HepG2 (cell line): Measurements from ENCODE around the gene ZNF562. TPM values are rescaled to one million over a fixed set of nuclear protein-coding genes. Genes with fewer than 3 reads are reported as not detected.

Experiments used
- ATRX ChIP-seq: sonication (generic); formaldehyde crosslinking; IDR thresholded peaks from 2 replicates; pipeline ENCODE4 v1.4.0; 2020; ENCODE audit warnings: missing genetic modification reagents, borderline replicate concordance
- CBFB ChIP-seq: sonication (generic); formaldehyde crosslinking; IDR thresholded peaks from 2 replicates; pipeline ENCODE4 v1.4.0; 2020; ENCODE audit warnings: missing genetic modification reagents
- CSRNP1 ChIP-seq: sonication (generic); formaldehyde crosslinking; IDR thresholded peaks from 2 replicates; pipeline ENCODE4 v1.8.1; 2023; ENCODE audit warnings: mild to moderate bottlenecking, missing genetic modification reagents
- FOXJ3 ChIP-seq: sonication (generic); formaldehyde crosslinking; IDR thresholded peaks from 2 replicates; pipeline ENCODE4 v1.4.0; 2020; ENCODE audit warnings: missing genetic modification reagents, mild to moderate bottlenecking, borderline replicate concordance
- GLI4 ChIP-seq: sonication (generic); formaldehyde crosslinking; IDR thresholded peaks from 2 replicates; pipeline ENCODE4 v1.5.1; 2020; ENCODE audit warnings: missing genetic modification reagents, mild to moderate bottlenecking, moderate library complexity, borderline replicate concordance
- HMG20B ChIP-seq: conservative IDR thresholded peaks from 2 replicates; pipeline ENCODE4 v1.6.1; 2016; ENCODE audit warnings: missing genetic modification reagents, missing compliant biosample characterization
- MAFF ChIP-seq: IDR thresholded peaks from 2 replicates; pipeline ENCODE4 v1.6.1; 2011; ENCODE audit warnings: low read depth, low read length, improper control_type of control experiment
- NFE2 ChIP-seq: sonication (generic); formaldehyde crosslinking; IDR thresholded peaks from 2 replicates; pipeline ENCODE4 v1.4.0; 2020; ENCODE audit warnings: missing genetic modification reagents
- NFYB ChIP-seq: sonication (generic); formaldehyde crosslinking; IDR thresholded peaks from 2 replicates; pipeline ENCODE4 v1.4.0; 2020; ENCODE audit warnings: missing genetic modification reagents
- PAWR ChIP-seq: sonication (generic); formaldehyde crosslinking; IDR thresholded peaks from 2 replicates; pipeline ENCODE4 v1.4.0; 2020; ENCODE audit warnings: missing genetic modification reagents, mild to moderate bottlenecking, borderline replicate concordance
- PHF21A ChIP-seq: sonication (generic); formaldehyde crosslinking; IDR thresholded peaks from 2 replicates; pipeline ENCODE4 v1.5.0; 2020; ENCODE audit warnings: mild to moderate bottlenecking, missing genetic modification reagents
- PREB ChIP-seq: sonication (generic); formaldehyde crosslinking; IDR thresholded peaks from 2 replicates; pipeline ENCODE4 v1.4.0; 2020; ENCODE audit warnings: missing genetic modification reagents
- SMAD3 ChIP-seq: sonication (generic); formaldehyde crosslinking; IDR thresholded peaks from 2 replicates; pipeline ENCODE4 v1.4.0; 2020; ENCODE audit warnings: missing genetic modification reagents
- UBTF ChIP-seq: sonication (generic); formaldehyde crosslinking; IDR thresholded peaks from 2 replicates; pipeline ENCODE4 v1.4.0; 2020; ENCODE audit warnings: mild to moderate bottlenecking, missing genetic modification reagents
- ZNF263 ChIP-seq: sonication (generic); formaldehyde crosslinking; IDR thresholded peaks from 2 replicates; pipeline ENCODE4 v1.4.0; 2020; ENCODE audit warnings: missing genetic modification reagents
- ZNF329 ChIP-seq: sonication (generic); formaldehyde crosslinking; IDR thresholded peaks from 2 replicates; pipeline ENCODE4 v1.9.0; 2021; ENCODE audit warnings: low read depth, mild to moderate bottlenecking, missing genetic modification reagents
- ZNF337 ChIP-seq: sonication (generic); formaldehyde crosslinking; IDR thresholded peaks from 2 replicates; pipeline ENCODE4 v1.5.1; 2020; ENCODE audit warnings: missing genetic modification reagents, low read depth, mild to moderate bottlenecking, borderline replicate concordance
- ZNF441 ChIP-seq: sonication (generic); formaldehyde crosslinking; IDR thresholded peaks from 2 replicates; pipeline ENCODE4 v1.7.0; 2021; ENCODE audit warnings: missing genetic modification reagents, borderline replicate concordance
- ZNF446 ChIP-seq: sonication (generic); formaldehyde crosslinking; IDR thresholded peaks from 2 replicates; pipeline ENCODE4 v1.5.0; 2020; ENCODE audit warnings: mild to moderate bottlenecking, missing genetic modification reagents
- ZNF7 ChIP-seq: IDR thresholded peaks from 2 replicates; pipeline ENCODE4 v1.6.1; 2016; ENCODE audit warnings: missing biosample characterization, missing genetic modification reagents
- ZNF878 ChIP-seq: sonication (generic); formaldehyde crosslinking; IDR thresholded peaks from 2 replicates; pipeline ENCODE4 v1.8.1; 2023; ENCODE audit warnings: mild to moderate bottlenecking, missing genetic modification reagents, moderate library complexity
- ZZZ3 ChIP-seq: sonication (generic); formaldehyde crosslinking; IDR thresholded peaks from 2 replicates; pipeline ENCODE4 v1.4.0; 2020; ENCODE audit warnings: missing genetic modification reagents, mild to moderate bottlenecking, borderline replicate concordance
- polyA plus RNA-seq, 8 experiments: library from polyadenylated mRNA; depleted of rRNA in 3 of 8; stranded (reverse) in 7 of 8; unstranded in 1 of 8; fragments of >200 nt; fragmentation: Illumina TruSeq in 4 of 8; extraction: Trizol in 4 of 8; gene quantifications; 2 replicates each; pipeline versions ENCODE4 v1.2.1 to v1.2.3, GENCODE V29; 2011 to 2016; ENCODE audit warnings: low read depth in 4 of 8, missing spikeins in 1 of 8, mixed read lengths in 1 of 8; ENCODE audit not compliant: insufficient read depth in 1 of 8
- total RNA-seq, 5 experiments: library from RNA; depleted of rRNA; stranded (reverse); fragments of >200 nt; fragmentation: Illumina TruSeq; extraction: Trizol; gene quantifications; 2 replicates each; pipeline ENCODE4 v1.2.3, GENCODE V29; 2016; ENCODE audit warnings: low read depth in 1 of 5

Gene ZNF562
- total and polyA plus RNA-seq, 2 of the 13 experiments (the other 11 are each of a cell fraction or from before 2014, with no cell fraction given): 13.1 to 32.7 TPM

GRCh38 chr19:9674663-9675357 lies at the start of gene ZNF562 (continued):
- TF ChIP-seq ZNF337 (CRISPR knock-in tag): peak; percentile 64; the same call in 1 of the 2 replicates
- TF ChIP-seq MAFF: no peak
- TF ChIP-seq ZZZ3 (CRISPR knock-in tag): no peak
- no peak for TF ChIP-seq NFE2 (CRISPR knock-in tag)
- no peak for TF ChIP-seq GLI4 (CRISPR knock-in tag)
- TF ChIP-seq CSRNP1 (CRISPR knock-in tag): no peak
- no peak for TF ChIP-seq FOXJ3 (CRISPR knock-in tag)
- TF ChIP-seq HMG20B (CRISPR knock-in tag): no peak
- TF ChIP-seq ZNF878 (CRISPR knock-in tag): no peak
- TF ChIP-seq ZNF7 (CRISPR knock-in tag): no peak
- peak; percentile 85 for TF ChIP-seq ZNF441 (CRISPR knock-in tag)
- TF ChIP-seq CBFB: peak; percentile 48; the same call in 1 of the 2 replicates
- TF ChIP-seq ZNF263 (CRISPR knock-in tag): no peak
- peak; percentile 56; the same call in 1 of the 2 replicates for TF ChIP-seq ZNF329 (CRISPR knock-in tag)
- 0 out of 2 replicates have a peak, but pooled peaks have one; percentile 57 for TF ChIP-seq PAWR (CRISPR knock-in tag)
- peak; percentile 29; the same call in 1 of the 2 replicates for TF ChIP-seq SMAD3 (CRISPR knock-in tag)
- peak; percentile 92 for TF ChIP-seq PHF21A (CRISPR knock-in tag)
- no peak for TF ChIP-seq ATRX
- TF ChIP-seq UBTF (CRISPR knock-in tag): peak; percentile 76
- no peak for TF ChIP-seq NFYB
- TF ChIP-seq ZNF446 (CRISPR knock-in tag): no peak
- no peak for TF ChIP-seq PREB (CRISPR knock-in tag)
